Posterior cingulate gyrus (tissue), 11 donors: ENCODE measurements around the gene SERPINB3.
"Not testable (repeated sequence)": the region's sequence is repeated elsewhere in the genome, so short reads cannot be mapped to it uniquely, and the experiment has no call there.

Experiments
- DNase-seq, 10 donors: peaks; one replicate each; pipeline versions ENCODE4 v3.0.0 to v3.0.0-alpha.2; 2020 to 2021; ENCODE audit warnings: mixed read lengths in 3 of 10
- intact Hi-C: fragments of 100-400 bp; cut with DNase I; formaldehyde crosslinking; loops from one replicate; pipeline ENCODE4 v1.15.1; 2023

Gene SERPINB3

GRCh38 chr18:63661750-63662149 lies at the start of gene SERPINB3:
SERPINB3 (minus strand) TSS chr18:63661893; CDS start chr18:63661216, 677 bp downstream.
- intact Hi-C loops, DNase-seq: not testable (repeated sequence)

GRCh38 chr18:63708650-63709049 lies 47.0 kb upstream of the SERPINB3 start:
- intact Hi-C loops = no loop called here
- no peak for DNase-seq

- DNase-seq = no peak
- intact Hi-C loops = no loop called here
These were observed 46.1 kb upstream of the SERPINB3 start for GRCh38 chr18:63707816-63708215.

- intact Hi-C loops = no loop called here
- no peak for DNase-seq
These were observed 43.7 kb upstream of the SERPINB3 start for GRCh38 chr18:63705401-63705800.

- intact Hi-C loops = no loop called here
- no peak for DNase-seq
These were observed 41.0 kb upstream of the SERPINB3 start, which contains the start of gene SERPINB11 for GRCh38 chr18:63702660-63703059. SERPINB11 (plus strand) TSS chr18:63702960; CDS start chr18:63710194, 7,234 bp downstream.

GRCh38 chr18:63701952-63702351 lies 40.3 kb upstream of the SERPINB3 start:
- intact Hi-C loops = no loop called here
- DNase-seq = no peak

GRCh38 chr18:63700501-63700900 lies 38.8 kb upstream of the SERPINB3 start:
- intact Hi-C loops = no loop called here
- DNase-seq = no peak

- intact Hi-C loops = no loop called here
- no peak for DNase-seq
These were observed 35.5 kb upstream of the SERPINB3 start for GRCh38 chr18:63697097-63697660.

- intact Hi-C loops = no loop called here
- no peak for DNase-seq
These were observed 27.4 kb upstream of the SERPINB3 start for GRCh38 chr18:63689064-63689463.

- DNase-seq = no peak
- intact Hi-C loops = no loop called here
These were observed 25.2 kb upstream of the SERPINB3 start for GRCh38 chr18:63686871-63687270.

GRCh38 chr18:63684718-63685117 lies 23.0 kb upstream of the SERPINB3 start:
- intact Hi-C loops = no loop called here
- DNase-seq = peak in 1 of 10 donors; percentile 55

- no peak for DNase-seq
- intact Hi-C loops = no loop called here
These were observed 22.2 kb upstream of the SERPINB3 start for GRCh38 chr18:63683890-63684289.

GRCh38 chr18:63683152-63683551 lies 21.5 kb upstream of the SERPINB3 start:
- DNase-seq = no peak
- intact Hi-C loops = no loop called here

- no peak for DNase-seq
- intact Hi-C loops = no loop called here
These were observed 20.0 kb upstream of the SERPINB3 start for GRCh38 chr18:63681449-63682340.

- intact Hi-C loops = no loop called here
- DNase-seq = no peak
These were observed 18.3 kb upstream of the SERPINB3 start for GRCh38 chr18:63679820-63680606.

- intact Hi-C loops = no loop called here
- no peak for DNase-seq
These were observed 16.0 kb upstream of the SERPINB3 start for GRCh38 chr18:63677500-63678225.

GRCh38 chr18:63676526-63677323 lies 15.0 kb upstream of the SERPINB3 start:
- intact Hi-C loops = no loop called here
- no peak for DNase-seq

GRCh38 chr18:63664571-63664970 lies 2.9 kb upstream of the SERPINB3 start:
- DNase-seq = no peak
- intact Hi-C loops = no loop called here

GRCh38 chr18:63658920-63659319 lies 2.8 kb downstream of the SERPINB3 start:
- intact Hi-C loops, DNase-seq: not testable (repeated sequence)

GRCh38 chr18:63650271-63650670 lies 11.4 kb downstream of the SERPINB3 start:
- DNase-seq, intact Hi-C loops: not testable (repeated sequence)
